ENCODE data around the gene MATN4.
A peak's percentile ranks its signal among the peaks of the same experiment; 100 is the strongest.

The MATN4 gene

GRCh38 chr20:45301824-45302271, 6.3 kb downstream of the MATN4 start:
- Mint-ChIP-seq H3K4me1 (peaks cover 8% of the 10 kb centered on the region), H3K4me3 (no peak overlapping the region), H3K27me3 (ENCODE audit: low read depth, poor library complexity) (peaks cover 42% of the 10 kb centered on the region), H3K36me3 (ENCODE audit: low read depth) (no peaks in the 10 kb centered on the region), H3K9me3 (peaks cover 9% of the 10 kb centered on the region), H3K27ac (no peak overlapping the region)
- TF ChIP-seq CTCF (IDR thresholded peaks at IDR 0.05): no peak
- DNase-seq: no peak

DNA sequence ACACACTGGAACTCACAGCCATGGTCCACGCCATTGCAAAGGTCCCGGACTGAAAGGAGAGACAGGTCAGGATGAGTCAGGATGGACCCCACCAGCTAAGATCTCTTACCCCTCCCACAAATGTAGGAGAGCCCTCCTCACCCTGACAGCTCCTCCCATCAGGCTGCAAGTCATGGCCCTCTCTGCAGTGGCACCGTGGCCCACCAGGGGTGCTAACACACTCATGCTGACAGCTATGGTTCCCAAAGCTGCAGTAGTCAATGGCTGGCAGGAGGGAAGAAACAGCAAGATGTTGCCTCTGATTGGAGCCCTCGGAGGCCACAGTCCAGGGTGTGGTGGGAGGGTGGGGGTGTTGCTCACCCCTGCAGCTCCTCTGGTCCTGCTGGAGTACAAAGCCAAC, 7.1 kb downstream of the MATN4 start:
- DNase-seq: peak; percentile 62
- Mint-ChIP-seq H3K4me3 (no peak overlapping the region), H3K27me3 (ENCODE audit: low read depth, poor library complexity) (peaks cover 41% of the 10 kb centered on the region), H3K9me3 (peaks cover 13% of the 10 kb centered on the region), H3K36me3 (ENCODE audit: low read depth) (no peaks in the 10 kb centered on the region), H3K27ac (no peak overlapping the region), H3K4me1 (peaks cover 8% of the 10 kb centered on the region)
- peak; percentile 47 for TF ChIP-seq CTCF (IDR thresholded peaks at IDR 0.05)

DNA sequence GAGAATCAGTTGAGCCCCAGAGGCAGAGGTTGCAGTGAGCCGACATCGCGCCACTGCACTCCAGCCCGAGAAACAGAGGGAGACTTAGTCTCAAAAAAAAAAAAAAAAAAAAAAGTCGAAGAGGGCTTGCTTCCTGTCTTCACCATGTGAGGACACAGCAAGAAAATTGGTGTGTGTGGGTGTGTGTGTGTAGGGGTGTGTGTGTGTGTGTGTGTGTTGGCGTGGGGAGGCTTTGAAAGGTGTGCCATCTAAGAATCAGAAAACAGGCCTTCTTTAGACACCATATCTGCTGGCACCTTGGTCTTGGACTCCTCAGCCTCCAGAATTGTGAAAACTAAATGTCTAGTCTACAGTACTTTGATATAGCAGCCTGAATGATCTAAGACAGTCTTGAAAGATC, 8.3 kb downstream of the MATN4 start:
- H3K27me3 Mint-ChIP-seq (ENCODE audit: low read depth, poor library complexity): peaks cover 29% of the 10 kb centered on the region
- TF ChIP-seq CTCF (IDR thresholded peaks at IDR 0.05): no peak
- peaks cover 23% of the 10 kb centered on the region for H3K9me3 Mint-ChIP-seq

DNA sequence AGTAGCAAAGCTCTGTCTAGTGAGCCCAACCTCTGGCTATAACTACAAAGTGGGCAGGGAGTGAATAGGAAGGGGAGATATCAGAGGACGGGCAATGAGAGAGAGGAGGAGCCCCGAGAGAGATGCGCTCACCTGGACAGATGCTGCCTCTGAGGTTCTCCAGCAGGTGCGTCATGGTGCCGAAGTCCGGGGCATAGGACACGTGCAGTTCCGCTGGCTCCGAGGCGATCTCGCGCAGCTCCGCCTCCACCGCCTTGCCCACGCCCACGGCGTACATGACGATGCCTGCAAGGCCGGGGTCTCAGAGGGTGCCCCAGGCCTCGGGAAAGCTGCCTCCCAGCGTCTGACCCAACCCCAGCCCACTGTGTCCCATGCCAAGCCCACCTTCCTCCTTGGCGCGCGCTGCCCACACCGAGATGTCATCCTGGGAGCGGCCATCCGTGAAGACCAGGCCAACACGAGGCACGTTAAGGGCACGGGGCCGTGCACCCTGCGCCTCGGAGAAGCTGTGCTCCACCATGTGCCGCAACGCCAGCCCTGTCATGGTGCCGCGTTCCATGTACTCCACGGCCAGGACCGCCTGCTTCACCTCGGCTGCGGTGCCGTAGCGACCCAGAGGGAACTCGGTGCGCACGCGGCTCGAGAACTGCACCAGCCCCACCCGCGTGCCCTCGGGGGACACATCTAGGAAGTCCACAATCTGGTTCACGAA, 10.2 kb downstream of the MATN4 start:
- Mint-ChIP-seq H3K27me3 (ENCODE audit: low read depth, poor library complexity) (peaks cover 25% of the 10 kb centered on the region), H3K4me3 (no peak overlapping the region), H3K27ac (no peak overlapping the region), H3K36me3 (ENCODE audit: low read depth) (no peaks in the 10 kb centered on the region), H3K9me3 (peaks cover 27% of the 10 kb centered on the region), H3K4me1 (peaks cover under 1% of the 10 kb centered on the region)
- no peak for TF ChIP-seq CTCF (IDR thresholded peaks at IDR 0.05)
- DNase-seq: no peak

More for the DNA sequence above, 8.3 kb downstream of the MATN4 start:
- Mint-ChIP-seq H3K4me1 (peaks cover 8% of the 10 kb centered on the region), H3K36me3 (ENCODE audit: low read depth) (no peaks in the 10 kb centered on the region), H3K27ac (no peak overlapping the region), H3K4me3 (no peak overlapping the region)
- no peak for DNase-seq

DNA sequence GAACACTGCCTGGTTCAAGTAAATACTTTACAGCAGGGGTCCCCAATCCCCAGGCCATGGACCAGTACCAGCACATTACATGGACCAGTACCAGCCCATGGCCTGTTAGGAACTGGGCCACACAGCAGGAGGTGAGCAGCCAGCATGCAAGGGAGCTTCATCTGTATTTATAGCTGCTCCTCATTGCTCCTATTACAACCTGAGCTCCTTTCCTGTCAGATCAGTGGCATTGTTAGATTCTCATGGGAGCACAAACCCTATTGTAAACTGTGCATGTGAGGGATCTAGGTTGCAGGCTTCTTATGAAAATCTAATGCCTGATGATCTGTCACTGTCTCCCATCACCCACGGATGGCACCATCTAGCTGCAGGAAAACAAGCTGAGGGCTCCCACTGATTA, 13.4 kb downstream of the MATN4 start:
- no peak for TF ChIP-seq CTCF (IDR thresholded peaks at IDR 0.05)
- H3K36me3 Mint-ChIP-seq (ENCODE audit: low read depth): no peaks in the 10 kb centered on the region
- H3K4me1 Mint-ChIP-seq: peaks cover 16% of the 10 kb centered on the region
- no peak overlapping the region for H3K4me3 Mint-ChIP-seq
- peaks cover 47% of the 10 kb centered on the region for H3K27me3 Mint-ChIP-seq (ENCODE audit: low read depth, poor library complexity)
- no peak overlapping the region for H3K27ac Mint-ChIP-seq
- DNase-seq: no peak
- peaks cover 27% of the 10 kb centered on the region for H3K9me3 Mint-ChIP-seq

DNA sequence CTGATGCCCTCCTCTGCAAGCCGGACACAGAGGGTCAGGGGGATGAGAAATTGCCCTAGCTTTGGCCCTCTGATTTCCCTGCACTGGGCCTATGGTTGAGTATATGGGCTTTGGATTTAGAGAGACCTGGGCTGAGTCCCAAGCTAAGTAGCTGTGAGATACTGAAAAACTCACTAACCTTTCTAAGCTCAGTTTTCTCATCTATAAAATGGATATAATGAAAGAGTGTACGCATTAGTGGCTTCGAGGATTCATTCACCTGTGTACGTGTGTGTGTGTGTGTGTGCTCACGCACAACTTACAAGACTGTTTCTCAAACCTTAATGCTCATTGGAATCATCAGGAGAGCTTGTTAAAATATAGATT, 14.1 kb downstream of the MATN4 start:
- Mint-ChIP-seq H3K27me3 (ENCODE audit: low read depth, poor library complexity) (peaks cover 46% of the 10 kb centered on the region), H3K9me3 (peaks cover 27% of the 10 kb centered on the region), H3K27ac (no peak overlapping the region), H3K4me3 (peak overlapping the region; percentile 71), H3K4me1 (peaks cover 19% of the 10 kb centered on the region), H3K36me3 (ENCODE audit: low read depth) (no peaks in the 10 kb centered on the region)
- peak; percentile 18 for TF ChIP-seq CTCF (IDR thresholded peaks at IDR 0.05)
- DNase-seq: no peak
